ENCODE results near the gene MYO5C.
"Not testable (repeated sequence)": the region's sequence is repeated elsewhere in the genome, so short reads cannot be mapped to it uniquely, and the experiment has no call there.

MYO5C gene

DNA sequence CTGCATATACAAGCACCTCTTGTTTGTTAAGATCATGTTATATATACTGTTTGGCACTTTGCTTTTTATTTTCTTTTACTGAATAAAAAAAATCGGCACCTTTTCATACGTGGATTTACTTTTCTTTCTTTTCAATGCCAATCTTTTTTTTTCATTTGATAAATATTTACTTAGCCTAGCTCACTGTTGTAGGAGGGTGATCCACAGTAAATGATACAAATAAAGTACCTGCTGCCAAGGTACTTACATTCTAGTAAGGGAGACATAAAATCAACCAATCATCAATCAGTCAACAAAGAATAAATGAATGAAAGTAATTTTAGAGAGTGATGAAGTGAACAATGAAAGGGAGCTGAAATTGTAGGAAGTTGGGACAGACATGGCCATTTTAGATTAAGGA lies 122.7 kb downstream of the MYO5C start:
- DNase-seq (ENCODE audit: low spot score) = no peak

DNA sequence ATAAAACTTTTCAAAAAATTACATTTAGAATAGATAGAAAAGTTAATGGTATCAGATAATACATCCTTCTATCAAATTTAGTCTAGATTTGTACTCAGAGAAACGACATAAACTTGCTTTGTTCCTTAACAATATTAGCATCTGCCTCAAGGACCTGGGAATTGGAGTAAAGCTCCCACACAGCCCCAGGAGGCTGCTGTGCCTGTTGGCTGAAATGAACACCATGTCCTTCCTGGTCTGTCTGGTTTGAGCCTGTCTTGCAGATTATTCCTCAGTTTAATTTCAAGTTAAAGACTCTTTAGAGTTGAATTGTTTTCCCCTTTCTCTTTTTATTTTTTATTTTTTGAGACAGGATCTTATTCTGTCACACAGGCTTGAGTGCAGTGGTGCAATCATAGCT lies 123.8 kb downstream of the MYO5C start:
- no peak for DNase-seq (ENCODE audit: low spot score)

- no peak for DNase-seq (ENCODE audit: low spot score)
Observed at GRCh38 chr15:52171386-52171785, 124.2 kb downstream of the MYO5C start.

GRCh38 chr15:52170199-52170598 lies 125.4 kb downstream of the MYO5C start:
- not testable (repeated sequence) for DNase-seq (ENCODE audit: low spot score)

DNA sequence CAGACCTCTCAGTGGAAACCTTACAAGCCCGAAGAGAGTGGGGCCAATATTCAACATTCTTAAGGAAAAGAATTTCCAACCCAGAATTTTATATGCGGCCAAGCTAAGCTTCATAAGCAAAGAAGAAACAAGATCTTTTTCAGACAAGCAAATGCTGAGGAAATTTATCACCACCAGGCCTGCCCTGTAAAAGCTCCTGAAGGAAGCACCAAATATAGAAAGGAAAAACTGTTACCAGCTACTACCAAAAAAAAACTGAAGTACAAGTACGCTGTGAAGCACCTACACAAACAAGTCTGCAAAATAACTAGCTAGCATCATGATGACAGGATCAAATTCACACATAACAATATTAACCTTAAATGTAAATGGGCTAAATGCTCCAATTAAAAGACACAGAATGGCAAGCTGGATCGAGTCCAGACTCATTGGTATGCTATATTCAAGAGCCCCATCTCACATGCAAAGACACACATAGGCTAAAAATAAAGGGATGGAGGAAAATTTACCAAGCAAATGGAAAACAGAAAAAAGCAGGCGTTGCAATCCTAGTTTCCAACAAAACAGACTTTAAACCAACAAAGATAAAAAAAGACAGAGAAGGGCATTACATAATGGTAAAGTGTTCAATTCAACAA lies 130.0 kb downstream of the MYO5C start:
- DNase-seq (ENCODE audit: low spot score) = not testable (repeated sequence)

DNA sequence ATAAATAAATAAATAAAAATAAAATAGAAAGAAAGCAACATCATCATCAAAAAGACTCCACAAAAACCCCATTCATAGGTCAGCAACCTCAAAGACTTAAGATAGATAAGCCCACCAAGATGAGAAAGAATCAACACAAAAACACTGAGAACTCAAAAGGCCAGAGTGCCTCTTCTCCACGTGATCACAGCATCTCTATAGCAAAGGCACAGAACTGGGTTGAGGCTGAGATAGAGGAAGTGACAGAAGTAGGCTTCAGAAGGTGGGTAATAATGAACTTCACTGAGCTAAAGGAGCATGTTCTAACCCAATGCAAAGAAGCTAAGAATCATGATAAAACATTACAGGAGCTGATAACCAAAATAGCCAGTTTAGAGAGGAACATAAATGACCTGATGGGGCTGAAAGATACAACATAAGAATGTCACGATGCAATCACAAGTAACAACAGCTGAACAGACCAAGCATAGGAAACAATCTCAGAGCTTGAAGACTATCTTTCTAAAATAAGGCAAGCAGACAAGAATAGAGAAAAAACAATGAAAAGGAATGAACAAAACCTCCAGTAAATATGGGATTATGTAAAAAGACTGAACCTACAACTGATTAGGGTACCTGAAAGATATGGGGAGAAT lies 130.9 kb downstream of the MYO5C start:
- no peak for DNase-seq (ENCODE audit: low spot score)

DNA sequence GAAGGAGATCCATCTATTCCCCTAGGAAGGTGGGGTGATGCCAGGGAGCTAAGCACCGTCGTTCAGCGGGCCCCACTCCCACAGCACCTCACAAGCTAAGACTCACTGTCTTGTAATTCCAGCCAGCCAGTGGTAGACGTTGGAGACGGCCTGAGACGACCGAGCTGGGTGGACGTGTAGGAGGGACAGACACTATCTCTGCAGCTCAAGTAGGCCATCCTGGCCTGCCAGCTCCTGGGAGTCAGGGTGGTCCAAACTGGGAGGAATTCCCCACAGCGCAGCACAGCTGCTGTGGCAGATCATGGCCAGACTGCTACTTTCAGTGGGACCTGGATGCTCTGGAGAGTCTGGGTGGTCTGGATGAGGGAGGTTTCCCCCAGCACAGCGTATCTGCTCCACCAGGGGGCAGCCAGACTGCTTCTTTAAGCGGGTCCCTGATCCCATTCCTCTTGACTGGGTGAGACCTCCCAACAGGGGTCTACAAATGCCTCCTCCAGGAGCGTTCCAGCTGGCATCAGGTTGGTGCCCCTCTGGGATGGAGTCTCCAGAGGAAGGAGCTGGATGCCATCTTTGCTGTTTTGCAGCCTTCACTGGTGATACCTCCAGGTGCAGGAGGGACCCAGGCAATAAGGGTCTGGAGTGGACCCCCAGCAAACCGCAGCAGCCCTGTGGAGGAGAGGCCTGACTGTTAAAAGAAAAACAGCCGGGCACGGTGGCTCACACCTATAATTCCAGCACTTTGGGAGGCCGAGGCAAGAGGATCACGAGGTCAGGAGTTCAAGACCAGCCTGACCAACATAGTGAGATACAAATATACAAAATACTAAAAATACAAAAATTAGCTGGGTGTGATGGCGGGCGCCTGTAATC lies 132.0 kb downstream of the MYO5C start:
- DNase-seq (ENCODE audit: low spot score) = no peak

DNA sequence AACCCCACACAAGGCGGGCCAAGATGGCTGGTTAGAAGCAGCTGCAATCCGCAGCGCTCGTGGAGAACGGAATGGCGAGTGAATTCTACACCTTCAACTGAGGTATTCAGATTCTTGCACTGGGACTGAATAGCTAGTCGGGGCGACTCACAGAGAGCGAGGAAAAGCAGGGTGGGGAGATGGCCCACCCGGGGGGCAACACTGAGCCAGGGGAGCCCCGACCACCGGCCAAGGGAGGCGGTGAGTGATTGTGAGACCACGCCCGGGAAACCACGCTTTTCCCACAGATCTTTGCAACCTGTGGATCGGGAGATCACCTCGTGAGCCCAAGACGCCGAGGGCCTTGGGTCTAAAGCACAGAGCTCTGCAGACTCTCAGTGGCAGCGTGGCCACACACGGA lies 132.7 kb downstream of the MYO5C start:
- DNase-seq (ENCODE audit: low spot score) = no peak

DNA sequence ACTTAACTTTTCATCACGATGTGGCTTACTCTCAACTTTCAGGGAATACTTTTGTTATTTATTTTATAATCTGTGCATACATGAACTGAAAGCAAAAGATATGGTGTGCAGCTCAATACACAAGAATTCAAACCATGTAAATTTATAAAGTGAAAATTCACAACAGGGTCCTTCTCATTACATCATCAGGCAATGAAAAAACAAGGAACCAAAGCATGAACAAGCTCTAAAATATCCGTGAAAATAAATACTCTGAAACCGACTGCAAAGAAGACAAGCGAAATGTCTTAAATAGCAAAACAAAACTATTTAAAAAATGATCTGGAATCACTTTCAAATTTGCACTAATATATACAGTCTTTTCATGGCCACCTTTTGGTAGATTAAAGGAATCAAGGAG lies 133.3 kb downstream of the MYO5C start:
- no peak for DNase-seq (ENCODE audit: low spot score)

DNA sequence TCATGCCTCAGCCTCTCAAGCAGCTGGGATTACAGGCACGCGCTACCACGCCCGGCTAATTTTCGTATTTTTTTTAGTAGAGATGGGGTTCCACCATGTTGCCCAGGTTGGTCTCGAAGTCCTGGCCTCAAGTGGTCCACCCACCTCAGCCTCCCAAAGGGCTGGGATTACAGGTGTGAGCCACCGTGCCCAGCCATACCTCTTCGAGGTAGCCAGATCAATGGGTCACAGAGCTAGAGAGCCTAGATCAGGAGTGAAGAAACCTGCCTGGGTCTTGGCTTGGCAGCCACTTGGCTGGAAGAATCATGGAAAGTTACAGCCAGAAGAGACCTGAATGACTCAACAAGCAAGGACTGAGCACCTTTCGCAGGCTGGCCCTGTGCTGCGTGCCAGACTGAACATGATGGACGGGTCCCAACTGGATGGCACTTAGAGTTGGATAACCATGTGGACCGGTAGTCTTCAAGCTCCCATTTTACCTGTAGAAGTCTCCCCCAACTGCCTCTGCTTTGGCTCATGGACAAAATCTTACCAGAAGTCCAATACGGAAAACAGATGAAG lies 134.1 kb downstream of the MYO5C start:
- no peak for DNase-seq (ENCODE audit: low spot score)

DNA sequence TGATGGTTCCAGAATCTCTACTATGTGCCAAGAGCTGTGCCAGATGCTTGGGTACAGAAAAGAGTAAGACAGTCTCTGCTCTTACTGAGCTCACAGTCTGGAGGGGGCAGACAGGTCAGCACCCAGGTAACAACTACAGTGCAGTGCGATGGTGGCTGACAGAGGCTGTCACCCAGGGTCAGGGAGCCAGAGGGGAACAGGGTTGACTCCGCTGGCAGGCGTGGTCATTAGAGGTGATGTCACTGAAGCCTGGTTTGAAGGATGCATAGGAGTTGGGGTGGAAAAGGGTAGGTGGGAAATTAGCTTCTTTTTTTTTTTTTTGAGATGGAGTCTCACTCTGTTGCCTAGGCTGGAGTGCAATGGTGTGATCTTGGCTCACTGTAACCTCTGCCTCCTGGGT lies 136.0 kb downstream of the MYO5C start:
- no peak for DNase-seq (ENCODE audit: low spot score)

GRCh38 chr15:52158084-52158765 lies 137.4 kb downstream of the MYO5C start:
- DNase-seq (ENCODE audit: low spot score) = no peak

DNA sequence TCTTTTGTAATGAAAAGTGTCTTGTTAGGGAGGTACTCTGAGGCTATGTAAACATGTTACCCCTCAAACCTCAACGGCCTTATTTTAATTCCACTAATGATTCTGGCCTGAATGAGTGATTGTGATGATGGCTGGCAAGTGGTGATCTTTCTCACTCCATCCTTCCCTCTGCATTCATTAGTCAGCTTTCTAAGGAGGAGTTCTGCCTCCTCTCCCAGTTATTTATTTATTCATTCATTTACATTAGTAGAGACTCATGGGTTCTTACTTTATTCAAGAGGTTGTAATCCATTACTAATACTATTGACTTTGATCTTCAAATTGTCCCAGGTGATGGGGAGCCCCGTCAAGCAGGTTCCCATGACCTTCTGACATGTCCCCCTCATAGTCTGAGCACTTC lies 139.7 kb downstream of the MYO5C start:
- no peak for DNase-seq (ENCODE audit: low spot score)

DNA sequence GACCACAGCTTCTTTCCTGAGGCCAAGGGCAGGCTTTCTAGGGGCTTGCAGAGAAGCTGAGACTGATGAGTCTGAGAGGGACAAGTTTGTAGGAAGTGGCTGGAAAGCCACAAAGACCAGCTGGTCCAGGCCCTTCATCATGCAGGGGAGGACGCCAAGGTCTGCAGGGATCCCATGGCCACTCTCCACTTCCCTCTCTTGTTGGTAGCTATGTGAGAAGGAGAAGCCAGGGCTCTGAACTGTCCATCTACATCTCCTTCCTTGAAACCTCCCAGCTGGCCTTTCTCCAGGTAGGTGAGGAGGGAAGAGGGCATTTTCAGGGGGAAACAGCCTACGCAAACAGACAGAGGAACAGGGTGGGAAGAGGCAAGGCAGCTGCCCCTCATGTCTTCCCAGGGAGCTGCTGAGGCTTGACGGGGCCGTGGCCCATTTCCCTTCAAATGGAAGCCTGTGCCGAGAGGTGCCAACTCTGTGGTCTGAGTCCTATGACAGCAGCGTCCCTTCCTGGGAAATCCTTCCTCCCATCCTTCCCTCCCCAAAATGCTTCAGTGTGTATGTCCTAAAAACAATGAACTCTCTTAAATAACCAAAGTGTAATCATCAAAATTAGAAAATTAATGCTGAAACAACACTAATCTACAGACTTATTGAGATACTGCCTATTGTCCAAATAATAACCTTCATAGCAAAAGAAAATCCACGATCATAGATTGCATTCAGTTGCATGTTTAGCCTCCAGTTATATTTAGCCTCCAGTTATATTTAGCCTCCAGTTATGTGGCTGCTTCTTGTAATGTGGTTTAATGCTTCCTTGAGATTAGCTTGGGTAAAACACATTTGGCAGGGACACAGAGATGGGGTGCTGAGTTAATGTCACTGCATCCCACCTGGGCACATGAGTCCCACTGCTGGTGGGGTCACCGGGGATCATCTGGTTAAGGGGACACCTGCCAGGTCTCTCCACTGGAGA lies 140.4 kb downstream of the MYO5C start:
- no peak for DNase-seq (ENCODE audit: low spot score)

- no peak for DNase-seq (ENCODE audit: low spot score)
Observed at GRCh38 chr15:52153900-52154895, 141.4 kb downstream of the MYO5C start.

DNA sequence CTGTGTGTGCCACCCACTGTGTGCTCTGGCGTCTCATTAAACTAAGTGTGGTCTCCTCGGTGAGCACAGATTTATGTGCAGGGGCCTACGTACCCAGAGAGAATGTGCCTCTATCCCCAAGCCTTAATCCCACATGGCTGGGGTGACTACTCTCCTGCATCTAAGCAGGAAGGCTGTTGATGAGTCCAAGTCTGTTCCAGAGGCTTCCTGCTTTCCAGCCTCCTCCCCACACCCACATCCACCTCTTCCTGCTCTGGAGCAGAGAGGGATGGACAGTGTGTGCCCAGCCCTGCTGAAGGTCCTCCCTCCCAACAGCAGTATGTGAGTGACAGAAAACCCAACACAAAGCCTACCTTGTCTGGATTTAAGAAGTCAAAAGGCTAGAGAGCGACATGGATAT lies 144.3 kb downstream of the MYO5C start:
- DNase-seq (ENCODE audit: low spot score) = no peak

DNA sequence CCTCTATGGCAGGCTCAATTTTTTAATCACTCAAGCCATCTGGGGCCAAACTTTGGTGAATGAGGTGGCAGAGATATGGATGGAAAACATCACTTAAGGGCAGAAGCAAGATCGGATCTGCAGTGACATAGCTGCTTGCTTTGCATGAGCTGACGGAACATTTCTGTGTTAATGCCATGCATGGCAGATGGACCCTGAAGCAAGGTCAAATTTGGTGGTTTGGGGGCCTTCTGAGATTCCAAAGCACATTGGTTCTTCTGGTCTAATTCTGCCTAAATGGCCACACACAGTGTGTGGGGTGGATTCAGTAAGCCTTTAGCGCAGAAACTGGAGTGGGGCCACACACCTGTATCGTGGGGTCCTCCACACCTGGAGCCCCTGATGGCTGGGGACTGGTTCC lies 144.7 kb downstream of the MYO5C start:
- DNase-seq (ENCODE audit: low spot score) = no peak

- no peak for DNase-seq (ENCODE audit: low spot score)
Observed at GRCh38 chr15:52150043-52150825, 145.4 kb downstream of the MYO5C start.

DNA sequence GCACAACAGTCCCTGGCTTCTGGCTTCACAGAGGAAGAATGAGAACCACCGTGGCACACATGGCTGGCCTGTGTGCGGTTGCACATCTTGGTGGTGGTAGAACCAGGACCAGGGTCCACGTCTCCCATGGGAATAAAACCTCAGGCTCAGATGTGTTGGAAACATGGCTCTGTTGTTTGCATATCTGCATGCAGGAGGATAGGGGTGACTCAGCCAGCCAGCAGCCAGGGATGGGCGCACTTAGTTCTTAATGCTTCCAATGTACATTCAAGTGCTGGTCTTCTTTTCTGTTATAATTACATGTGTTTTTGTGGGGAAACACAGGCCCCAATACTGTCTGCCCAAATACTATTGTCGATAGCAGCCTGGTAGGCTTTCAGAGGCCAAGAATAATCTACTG lies 147.2 kb downstream of the MYO5C start:
- DNase-seq (ENCODE audit: low spot score) = no peak
